Activated CD4-positive, alpha-beta T cell treated with anti-CD3 and anti-CD28 coated beads, Interleukin-2, Interleukin-4, amounts not matched to agents 100 ng/mL and 50 ng/mL, durations not matched to agents 16 hours and 8 hours (primary cell): ENCODE data around the gene ZCCHC24.
"Not testable (repeated sequence)": the region's sequence is repeated elsewhere in the genome, so short reads cannot be mapped to it uniquely, and the experiment has no call there.

Experiments
- DNase-seq: peaks from one replicate; pipeline ENCODE4 v3.0.0-alpha.2; 2020; ENCODE audit warnings: low spot score

ZCCHC24 gene

GRCh38 chr10:79346012-79346340 lies 99.4 kb downstream of the ZCCHC24 start:
- DNase-seq = no peak

GRCh38 chr10:79345241-79346011 lies 100.0 kb downstream of the ZCCHC24 start:
- DNase-seq = no peak

- DNase-seq = no peak
These were observed 100.8 kb downstream of the ZCCHC24 start for GRCh38 chr10:79344502-79345195.

GRCh38 chr10:79342811-79343561 lies 102.4 kb downstream of the ZCCHC24 start:
- no peak for DNase-seq

GRCh38 chr10:79342295-79342761 lies 103.1 kb downstream of the ZCCHC24 start:
- DNase-seq = no peak

GRCh38 chr10:79340646-79341244 lies 104.7 kb downstream of the ZCCHC24 start:
- DNase-seq = no peak

- no peak for DNase-seq
These were observed 106.2 kb downstream of the ZCCHC24 start for GRCh38 chr10:79339266-79339665.

- DNase-seq = not testable (repeated sequence)
These were observed 107.5 kb downstream of the ZCCHC24 start for GRCh38 chr10:79337783-79338469.

GRCh38 chr10:79336739-79337138 lies 108.7 kb downstream of the ZCCHC24 start:
- no peak for DNase-seq

GRCh38 chr10:79336276-79336675 lies 109.1 kb downstream of the ZCCHC24 start:
- DNase-seq = no peak

- no peak for DNase-seq
These were observed 109.8 kb downstream of the ZCCHC24 start for GRCh38 chr10:79335470-79336235.

GRCh38 chr10:79335094-79335469 lies 110.3 kb downstream of the ZCCHC24 start:
- no peak for DNase-seq

GRCh38 chr10:79334573-79334972 lies 110.9 kb downstream of the ZCCHC24 start:
- DNase-seq = no peak

GRCh38 chr10:79333513-79333912 lies 111.9 kb downstream of the ZCCHC24 start:
- DNase-seq = no peak

GRCh38 chr10:79332610-79333315 lies 112.7 kb downstream of the ZCCHC24 start:
- DNase-seq = not testable (repeated sequence)
